AG09309 (cell line): ENCODE data around the gene RAMAC.
"Not testable (repeated sequence)": the region's sequence is repeated elsewhere in the genome, so short reads cannot be mapped to it uniquely, and the experiment has no call there.

ENCODE experiments used
- DNase-seq: peaks from one replicate; pipeline ENCODE4 v3.0.0-alpha.2; 2010; ENCODE audit warnings: low read depth
- H3K4me3 ChIP-seq: 2 replicates; pipeline ENCODE4 v1.5.1; 2011; ENCODE audit warnings: mild to moderate bottlenecking, low read depth, low read length, moderate library complexity; ENCODE audit not compliant: control insufficient read depth
- CTCF ChIP-seq: IDR thresholded peaks from 2 replicates; pipeline ENCODE4 v1.5.1; 2011; ENCODE audit warnings: mild to moderate bottlenecking, low read depth, low read length, inconsistent platforms; ENCODE audit not compliant: insufficient read depth, control insufficient read depth; ENCODE audit errors: missing control alignments

The RAMAC gene

DNA sequence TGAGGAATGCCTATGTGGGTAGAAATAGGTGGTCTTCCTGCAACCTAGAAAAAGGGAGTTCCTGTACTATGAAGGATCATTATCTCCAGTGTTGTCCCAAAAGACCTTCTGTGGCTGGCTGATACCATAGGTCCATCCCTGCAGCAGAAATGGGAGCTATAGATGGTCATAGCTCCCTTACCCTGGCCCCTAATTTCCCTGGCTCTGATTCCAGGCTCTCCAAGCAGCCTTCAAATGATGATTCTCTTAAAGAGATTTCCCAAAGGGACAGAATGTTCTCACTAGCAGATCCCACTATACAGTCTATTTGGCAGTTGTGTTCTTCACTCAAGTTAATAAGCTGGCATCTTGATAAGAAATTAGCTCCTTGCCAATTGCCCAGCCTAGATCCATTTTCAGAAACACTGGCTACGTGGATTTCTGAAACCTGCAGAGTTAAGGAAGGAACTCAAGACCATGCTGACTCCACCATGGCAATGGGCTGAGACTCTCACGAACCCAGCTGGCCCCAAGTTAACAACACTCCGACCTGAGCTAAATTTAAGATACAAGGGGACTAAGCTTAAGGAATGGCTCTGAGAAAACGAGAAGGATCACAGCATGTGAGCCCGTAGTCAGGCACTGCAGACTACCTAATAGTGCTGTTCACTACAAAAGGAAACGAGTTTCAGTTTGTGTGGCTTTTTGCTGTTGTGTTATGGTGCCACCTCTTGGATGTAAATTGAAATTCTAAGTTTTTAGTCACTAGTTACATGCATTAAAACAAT is 14.1 kb downstream of the RAMAC start:
- peak; percentile 64 for TF ChIP-seq CTCF
- DNase-seq, result no peak
- peak overlapping the region; percentile 22 for H3K4me3 ChIP-seq

GRCh38 chr15:83000672-83001031 is 14.6 kb downstream of the RAMAC start:
- not testable (repeated sequence) for DNase-seq, H3K4me3 ChIP-seq

- DNase-seq, result peak; percentile 46
These were observed 24.8 kb downstream of the RAMAC start for GRCh38 chr15:83010709-83011270.

GRCh38 chr15:83011271-83012075 is 25.5 kb downstream of the RAMAC start, which contains the start of gene C15orf40:
Gene C15orf40 (minus strand): TSS chr15:83011639. CDS start chr15:83011607, 32 bp downstream.
- TF ChIP-seq CTCF, result peak; percentile 68
- H3K4me3 ChIP-seq, result peak within 1 kb of the TSS; percentile 83
- DNase-seq, result peak; percentile 44

More at GRCh38 chr15:83010709-83011270, 24.8 kb downstream of the RAMAC start:
- H3K4me3 ChIP-seq, result peak overlapping the region; percentile 83
- peak; percentile 91 for TF ChIP-seq CTCF

DNA sequence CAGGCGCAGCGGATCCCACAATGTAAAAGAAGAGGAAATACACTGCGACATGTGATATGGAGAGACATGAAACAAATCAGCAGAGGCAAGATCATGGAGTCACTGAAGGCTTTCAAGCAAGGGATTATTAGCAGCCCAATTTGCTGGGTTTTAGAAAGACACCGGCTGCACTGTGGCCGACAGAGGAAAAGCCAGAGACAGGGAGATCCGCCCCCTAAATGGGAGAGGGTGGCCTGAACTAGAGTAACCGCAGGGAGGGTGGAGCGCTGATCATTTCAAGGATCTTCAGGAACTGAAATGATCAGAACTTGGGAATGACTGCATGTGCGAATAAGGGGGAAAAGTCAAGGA is 26.0 kb downstream of the RAMAC start:
- H3K4me3 ChIP-seq, result peak overlapping the region; percentile 83
- DNase-seq, result no peak
- TF ChIP-seq CTCF, result no peak

- no peak for DNase-seq
- TF ChIP-seq CTCF, result no peak
- no peak overlapping the region for H3K4me3 ChIP-seq
These were observed 26.6 kb downstream of the RAMAC start for GRCh38 chr15:83012636-83013035.

DNA sequence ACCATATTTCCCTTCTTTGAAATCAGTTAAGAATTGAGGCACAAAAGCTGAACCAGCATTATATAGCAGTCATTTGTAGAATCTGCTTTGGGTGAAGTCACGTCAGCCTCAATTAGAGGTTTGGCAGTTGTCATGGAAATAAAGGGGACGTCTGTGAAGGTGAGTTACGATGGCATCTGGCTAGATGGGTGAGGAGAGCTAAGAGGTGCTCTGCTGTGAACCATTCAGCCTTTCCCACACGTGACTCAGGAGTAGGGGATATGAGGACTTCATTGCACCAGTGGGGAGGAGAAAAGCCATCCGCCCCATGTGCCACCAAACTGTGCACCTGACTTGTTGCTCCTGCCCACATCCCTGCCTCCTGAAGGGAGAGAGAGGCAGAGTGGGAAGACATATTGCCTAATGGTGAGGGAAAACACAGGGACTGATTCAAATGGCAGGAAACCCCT is 28.2 kb downstream of the RAMAC start:
- no peak overlapping the region for H3K4me3 ChIP-seq
- TF ChIP-seq CTCF, result no peak
- DNase-seq, result no peak
